Measurements from ENCODE around the gene RNASE7.
A peak's percentile ranks its signal among the peaks of the same experiment; 100 is the strongest.

The RNASE7 gene

DNA sequence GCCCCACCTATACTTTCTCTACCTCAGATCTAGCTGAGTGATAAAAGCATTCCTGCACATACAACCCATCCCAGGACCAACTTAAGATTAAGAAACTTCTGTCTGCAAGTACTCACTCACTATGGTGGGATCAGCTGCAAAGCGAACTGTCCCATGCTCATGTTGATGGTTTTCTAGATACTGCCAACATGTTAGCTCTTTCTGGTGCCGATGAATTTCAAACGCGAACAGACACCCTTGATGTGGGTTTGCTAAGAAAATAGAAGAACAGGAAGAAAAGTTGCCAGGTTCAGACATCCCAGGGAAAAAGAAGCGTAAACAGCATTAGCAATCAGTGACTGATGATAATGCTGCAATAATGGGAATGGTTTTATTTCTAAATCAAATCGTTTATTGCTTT lies 44.6 kb upstream of the RNASE7 start (continued):
- no peak for TF ChIP-seq ZNF280D (tag by site-specific recombination; IDR thresholded peaks at IDR 0.05)
- no peak for TF ChIP-seq ZNF658 (tag by site-specific recombination; IDR thresholded peaks at IDR 0.05)
- TF ChIP-seq ZBTB20 (tag by site-specific recombination; IDR thresholded peaks at IDR 0.05): no peak
- TF ChIP-seq ELK4 (IDR thresholded peaks at IDR 0.05; ENCODE audit: borderline replicate concordance, low read depth, low read length): no peak
- TF ChIP-seq ZNF169 (tag by site-specific recombination; IDR thresholded peaks at IDR 0.05): no peak

DNA sequence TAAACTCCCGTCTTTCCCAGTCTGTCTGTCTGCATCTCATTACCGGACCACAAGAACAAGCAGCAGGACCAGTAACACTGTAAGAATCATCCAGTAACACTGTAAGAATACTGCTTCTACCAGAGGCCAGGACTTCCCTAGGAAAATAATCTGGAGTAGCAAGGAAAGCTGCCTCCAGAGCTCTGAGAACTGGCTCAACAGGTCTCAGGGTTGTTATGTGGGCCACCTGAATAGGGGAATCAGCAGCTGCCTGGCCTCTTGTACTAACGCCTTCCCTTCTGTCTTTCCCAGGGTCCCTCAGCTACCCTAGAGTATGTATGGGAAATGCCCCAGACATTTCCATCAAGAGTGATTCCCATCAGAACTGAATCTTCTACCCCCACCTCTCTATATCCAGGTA lies 44.0 kb upstream of the RNASE7 start:
- ChIA-PET POLR2A (interaction anchor here (0.6 to 1.2 kb wide), 2 partner anchors 73 to 344 kb away, joined by 3 to 5 read pairs; no protein-coding TSS in a partner anchor), CTCF (interaction anchor here (0.6 to 5.4 kb wide), 6 partner anchors 7 to 106 kb away, joined by 3 to 35 read pairs (median 5); no protein-coding TSS in a partner anchor)
- H3K27ac ChIP-seq (ENCODE audit: extremely low read depth, low read depth, low read length): no peak overlapping the region
- H3K4me3 ChIP-seq (ENCODE audit: low read depth, low read length): no peak overlapping the region
- H3K4me1 ChIP-seq (ENCODE audit: control insufficient read depth, insufficient read depth, low read length): no peaks in the 10 kb centered on the region
- TF ChIP-seq ZNF549 (tag by site-specific recombination; IDR thresholded peaks at IDR 0.05): no peak
- peak; percentile 91 for TF ChIP-seq SCRT2 (tag by site-specific recombination; IDR thresholded peaks at IDR 0.05)
- no peak for TF ChIP-seq ZBTB20 (tag by site-specific recombination; IDR thresholded peaks at IDR 0.05)
- no peak for TF ChIP-seq MYNN (tag by site-specific recombination; IDR thresholded peaks at IDR 0.05; ENCODE audit: borderline replicate concordance)
- TF ChIP-seq OVOL3 (tag by site-specific recombination; IDR thresholded peaks at IDR 0.05): no peak
- TF ChIP-seq ZNF175 (tag by site-specific recombination; IDR thresholded peaks at IDR 0.05): no peak
- TF ChIP-seq SCRT1 (tag by site-specific recombination; IDR thresholded peaks at IDR 0.05; ENCODE audit: borderline replicate concordance): peak; percentile 70; the same call in 1 of the 2 replicates
- TF ChIP-seq ZNF10 (tag by site-specific recombination; IDR thresholded peaks at IDR 0.05): 0 out of 2 replicates have a peak, but pooled peaks have one; percentile 18
- TF ChIP-seq GLI2 (tag by site-specific recombination; IDR thresholded peaks at IDR 0.05; ENCODE audit: borderline replicate concordance, low read depth): no peak
- no peak for TF ChIP-seq SALL2 (tag by site-specific recombination; IDR thresholded peaks at IDR 0.05; ENCODE audit: borderline replicate concordance)
- peaks cover 44 to 49% of the 10 kb centered on the region in 2 experiments for H3K36me3 ChIP-seq (ENCODE audit: control insufficient read depth in 2 of 2, insufficient read depth in 1 of 2, low read length in 2 of 2)
- H3K9me3 ChIP-seq (ENCODE audit: control insufficient read depth, insufficient read depth, low read depth, low read length): no peaks in the 10 kb centered on the region

DNA sequence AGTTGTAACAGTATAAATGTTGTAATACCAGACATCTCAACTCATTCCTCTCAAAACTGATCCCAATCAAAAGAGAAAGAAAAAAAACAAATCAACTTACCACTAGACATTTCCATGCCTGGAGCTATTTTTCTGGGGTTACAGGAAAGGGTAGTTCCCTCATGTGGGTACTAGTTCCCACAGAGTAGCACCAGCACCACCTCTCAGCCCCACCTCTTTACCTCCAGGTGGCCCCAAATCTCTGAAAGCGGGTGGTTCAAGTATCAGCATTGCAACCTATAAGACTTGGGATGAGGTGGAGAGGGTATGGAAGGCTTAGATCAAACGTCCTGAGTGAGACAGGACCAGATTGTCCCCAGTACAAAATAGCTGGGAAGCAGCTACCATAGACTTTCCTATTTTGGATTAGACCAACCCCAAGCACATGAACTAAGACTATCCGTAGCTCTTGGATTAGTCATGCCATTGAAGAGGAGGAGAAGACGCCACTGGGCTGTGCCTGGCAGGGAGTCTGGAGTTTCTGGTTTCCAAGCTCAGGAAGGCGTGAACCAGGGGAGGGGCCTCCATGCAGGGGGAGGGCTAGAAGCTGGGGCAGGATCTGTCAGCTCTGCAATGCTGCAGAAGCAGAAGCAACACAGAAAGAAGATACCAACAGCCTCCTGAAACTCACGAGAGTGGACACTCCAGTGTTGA lies 43.3 kb upstream of the RNASE7 start, which contains the start of gene SLC39A2:
Gene SLC39A2 (plus strand): TSS at position 620 of the 693 bp plus-strand sequence. CDS start 154 bp downstream, outside the sequence.
- Histone ChIP-seq H3K4me1 (ENCODE audit: control insufficient read depth, insufficient read depth, low read length) (no peaks in the 10 kb centered on the region), H3K27ac (ENCODE audit: extremely low read depth, low read depth, low read length) (no peak within 1 kb of the TSS), H3K4me3 (ENCODE audit: low read depth, low read length) (no peak within 1 kb of the TSS), H3K9me3 (ENCODE audit: control insufficient read depth, insufficient read depth, low read depth, low read length) (no peaks in the 10 kb centered on the region), H3K36me3 (ENCODE audit: control insufficient read depth in 2 of 2, insufficient read depth in 1 of 2, low read length in 2 of 2) (peaks cover 37 to 42% of the 10 kb centered on the region in 2 experiments)
- ChIA-PET POLR2A (interaction anchor here (0.6 to 1.2 kb wide), 4 partner anchors 22 to 345 kb away, joined by 3 to 5 read pairs (median 3); no protein-coding TSS in a partner anchor), CTCF (interaction anchor here (0.6 to 5.4 kb wide), 7 partner anchors 7 to 106 kb away, joined by 3 to 35 read pairs (median 5); no protein-coding TSS in a partner anchor)
- TF ChIP-seq SP3 (tag by site-specific recombination; IDR thresholded peaks at IDR 0.05) (peak; percentile 67), ZBTB17 (tag by site-specific recombination; IDR thresholded peaks at IDR 0.05) (peak; percentile 58; the same call in 1 of the 2 replicates), ZNF600 (tag by site-specific recombination; IDR thresholded peaks at IDR 0.05) (peak; percentile 75), ZEB2 (tag by site-specific recombination; IDR thresholded peaks at IDR 0.05) (0 out of 2 replicates have a peak, but pooled peaks have one; percentile 34), WT1 (tag by site-specific recombination; IDR thresholded peaks at IDR 0.05) (peak; percentile 41; the same call in 1 of the 2 replicates), PRDM10 (tag by site-specific recombination; IDR thresholded peaks at IDR 0.05) (peak; percentile 93), HIC1 (tag by site-specific recombination; IDR thresholded peaks at IDR 0.05) (no peak), ZNF561 (tag by site-specific recombination; IDR thresholded peaks at IDR 0.05; ENCODE audit: borderline replicate concordance) (0 out of 2 replicates have a peak, but pooled peaks have one; percentile 25)

All from HEK293 (cell line).